GM23338 (cell line): ENCODE results near the gene ITPR2. TPM values are rescaled to one million over a fixed set of nuclear protein-coding genes. Genes with fewer than 3 reads are reported as not detected.
A peak's percentile ranks its signal among the peaks of the same experiment; 100 is the strongest.

Experiments used
- ATAC-seq: fragments of 200-7000 bp; cut with Tn5 transposase; 3 replicates; pipeline ENCODE4 v1.9.1; 2020
- DNase-seq: peaks from one replicate; pipeline ENCODE4 v3.0.0-alpha.2; 2015; ENCODE audit warnings: low spot score
- H2AFZ ChIP-seq: fragments of 200-600 bp; sonication (generic); 2 replicates; pipeline ENCODE4 v1.8.0; 2016; ENCODE audit warnings: antibody characterized with exemption, mild to moderate bottlenecking, moderate library complexity
- H3F3A ChIP-seq: fragments of 200-600 bp; sonication (generic); replicated peaks from 2 replicates; pipeline ENCODE4 v1.8.0; 2017; ENCODE audit warnings: antibody characterized with exemption, mixed run types, low read depth
- H3K27ac ChIP-seq: fragments of 200-600 bp; sonication (generic); 2 replicates; pipeline ENCODE4 v1.6.1; 2016; ENCODE audit warnings: low read depth
- H3K27me3 ChIP-seq: fragments of 200-600 bp; sonication (generic); 2 replicates; pipeline ENCODE4 v1.8.0; 2016; ENCODE audit warnings: mild to moderate bottlenecking, mixed run types, moderate library complexity; ENCODE audit not compliant: insufficient read depth
- H3K36me3 ChIP-seq: fragments of 200-600 bp; sonication (generic); 2 replicates; pipeline ENCODE4 v1.8.0; 2016; ENCODE audit warnings: mild to moderate bottlenecking; ENCODE audit not compliant: insufficient read depth
- H3K4me1 ChIP-seq: fragments of 200-600 bp; sonication (generic); 2 replicates; pipeline ENCODE4 v1.8.0; 2016; ENCODE audit warnings: mild to moderate bottlenecking, moderate library complexity; ENCODE audit not compliant: insufficient read depth
- H3K4me2 ChIP-seq: fragments of 200-600 bp; sonication (generic); 2 replicates; pipeline ENCODE4 v1.7.1; 2017; ENCODE audit warnings: mixed run types
- H3K4me3 ChIP-seq: fragments of 200-600 bp; sonication (generic); 2 replicates; pipeline ENCODE4 v1.6.1; 2016; ENCODE audit warnings: mixed run types
- H3K79me2 ChIP-seq: fragments of 200-600 bp; sonication (generic); replicated peaks from 2 replicates; pipeline ENCODE4 v1.8.0; 2017; ENCODE audit warnings: mild to moderate bottlenecking; ENCODE audit not compliant: insufficient read depth
- H3K9me2 ChIP-seq: fragments of 200-600 bp; sonication (generic); 2 replicates; pipeline ENCODE4 v1.8.0; 2017; ENCODE audit not compliant: insufficient read depth
- H4K20me1 ChIP-seq: fragments of 200-600 bp; sonication (generic); replicated peaks from 2 replicates; pipeline ENCODE4 v1.8.0; 2017; ENCODE audit warnings: mild to moderate bottlenecking; ENCODE audit not compliant: insufficient read depth
- H3K27ac Mint-ChIP-seq: 2 replicates; pipeline ENCODE4 v1.8.0; 2020; ENCODE audit warnings: inconsistent platforms, mild to moderate bottlenecking, moderate library complexity, mixed read lengths
- H3K27me3 Mint-ChIP-seq: 3 replicates; pipeline ENCODE4 v1.8.0; 2022; ENCODE audit warnings: low read depth, mild to moderate bottlenecking, moderate library complexity, mixed read lengths, inconsistent platforms; ENCODE audit not compliant: insufficient read depth, poor library complexity
- H3K36me3 Mint-ChIP-seq: 3 replicates; pipeline ENCODE4 v1.8.0; 2021; ENCODE audit warnings: low read depth, mild to moderate bottlenecking, inconsistent platforms, moderate library complexity, mixed read lengths
- H3K4me1 Mint-ChIP-seq: 3 replicates; pipeline ENCODE4 v1.8.0; 2020; ENCODE audit warnings: mild to moderate bottlenecking, inconsistent platforms, mixed read lengths
- H3K4me3 Mint-ChIP-seq: 3 replicates; pipeline ENCODE4 v1.8.0; 2021; ENCODE audit warnings: moderate library complexity, mild to moderate bottlenecking, inconsistent platforms, mixed read lengths
- H3K9me3 Mint-ChIP-seq: 3 replicates; pipeline ENCODE4 v1.8.0; 2020; ENCODE audit warnings: moderate library complexity, mild to moderate bottlenecking, inconsistent platforms, mixed read lengths
- CREB1 ChIP-seq: fragments of 250-450 bp; sonication (Bioruptor Pico); IDR thresholded peaks from 2 replicates; pipeline ENCODE4 v1.5.0; 2020; ENCODE audit warnings: low read depth, mild to moderate bottlenecking, moderate library complexity
- EZH2 ChIP-seq: fragments of 200-600 bp; sonication (generic); IDR thresholded peaks from one replicate; pipeline ENCODE4 v1.8.0; 2017; ENCODE audit warnings: antibody characterized with exemption, mild to moderate bottlenecking, low read depth; ENCODE audit not compliant: unreplicated experiment
- EZH2phosphoT487 ChIP-seq: fragments of 200-600 bp; sonication (generic); IDR thresholded peaks from one replicate; pipeline ENCODE4 v1.8.1; 2018; ENCODE audit warnings: antibody characterized with exemption; ENCODE audit not compliant: unreplicated experiment
- NANOG ChIP-seq: IDR thresholded peaks from 2 replicates; pipeline ENCODE4 v1.6.1; 2016; ENCODE audit warnings: antibody characterized with exemption, borderline replicate concordance
- POLR2AphosphoS5 ChIP-seq: IDR thresholded peaks from 2 replicates; pipeline ENCODE4 v1.6.1; 2016; ENCODE audit warnings: antibody characterized with exemption, low read depth
- ZNF331 ChIP-seq: fragments of 250-450 bp; sonication (Bioruptor Pico); IDR thresholded peaks from 2 replicates; pipeline ENCODE4 v1.5.0; 2020; ENCODE audit warnings: low read depth, mild to moderate bottlenecking, moderate library complexity
- polyA plus RNA-seq: library from polyadenylated mRNA; unstranded; fragments of >200 nt; fragmentation: Nextera tagmentation; extraction: Ambion mirVana; gene quantifications from 2 replicates; pipeline ENCODE4 v1.2.1, GENCODE V29; 2016
- total RNA-seq: library from RNA; depleted of rRNA; stranded (reverse); fragments of >200 nt; shearing (Covaris generic); gene quantifications from 2 replicates; pipeline ENCODE4 v1.2.3, GENCODE V29; 2014
- TF ChIP-seq, protein P1 (sequence below), 2 experiments: fragments of 200-600 bp in 1 of 2; sonication (generic) in 1 of 2; conservative IDR thresholded peaks; 2 replicates each; pipeline versions ENCODE4 v1.5.1 to v1.6.1; 2016 to 2017; ENCODE audit warnings: antibody characterized with exemption in 2 of 2, low read depth in 2 of 2, mild to moderate bottlenecking in 2 of 2, moderate library complexity in 1 of 2
- TF ChIP-seq, protein P2 (sequence below): IDR thresholded peaks from one replicate; pipeline ENCODE4 v1.6.1; 2018; ENCODE audit warnings: antibody characterized with exemption; ENCODE audit not compliant: unreplicated experiment

ITPR2 gene
- total and polyA plus RNA-seq, 2 experiments from 2014 or later = 44.5 to 65.2 TPM

DNA sequence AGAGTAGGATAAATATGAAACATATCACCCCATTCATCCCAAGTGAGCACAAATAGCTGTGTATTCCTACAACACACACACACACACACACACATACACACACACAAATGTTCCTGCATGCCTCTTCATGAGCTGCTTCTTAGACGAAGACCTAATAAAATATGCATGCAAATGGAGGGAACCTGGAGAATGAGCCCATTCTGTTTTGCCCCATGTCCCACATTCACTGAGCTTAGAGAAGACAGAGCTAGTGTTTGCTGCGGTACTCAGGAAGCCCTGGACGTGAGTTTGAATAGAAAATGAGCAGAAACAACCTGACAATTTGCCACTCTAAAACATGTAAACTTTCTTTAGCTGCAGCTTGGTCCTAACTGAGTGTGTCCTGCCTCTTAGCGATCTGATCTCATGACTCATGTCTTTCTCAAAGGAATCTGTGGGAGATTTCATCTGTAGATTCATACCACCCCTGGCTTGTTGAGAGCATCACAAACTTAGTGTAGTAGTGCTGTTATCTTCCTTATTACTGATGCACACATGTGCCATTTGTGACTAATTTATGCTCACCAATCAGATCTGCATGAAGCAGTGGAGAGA, 86.8 kb downstream of the ITPR2 start:
- Histone ChIP-seq H3K36me3 (no peaks in the 10 kb centered on the region), H3F3A (no peaks in the 10 kb centered on the region), H3K4me2 (no peak overlapping the region; the same call in 1 of the 2 replicates), H2AFZ (no peak overlapping the region), H3K4me3 (no peak overlapping the region), H3K27ac (no peak overlapping the region), H3K79me2 (peaks cover 42% of the 10 kb centered on the region), H3K9me2 (0 out of 2 replicates have a peak, but pooled peaks cover 6% of the 10 kb centered on the region), H3K27me3 (no peaks in the 10 kb centered on the region), H4K20me1 (no peaks in the 10 kb centered on the region), H3K4me1 (peaks cover 44% of the 10 kb centered on the region)
- peak overlapping the region; percentile 46; the same call in 1 of the 2 replicates for H3K27ac Mint-ChIP-seq
- peaks cover 38% of the 10 kb centered on the region for H3K4me1 Mint-ChIP-seq
- no peak for ATAC-seq
- TF ChIP-seq EZH2phosphoT487 (no peak), NANOG (no peak), CREB1 (no peak), POLR2AphosphoS5 (no peak), ZNF331 (CRISPR knock-in tag) (no peak)
- TF ChIP-seq, protein P1, sequence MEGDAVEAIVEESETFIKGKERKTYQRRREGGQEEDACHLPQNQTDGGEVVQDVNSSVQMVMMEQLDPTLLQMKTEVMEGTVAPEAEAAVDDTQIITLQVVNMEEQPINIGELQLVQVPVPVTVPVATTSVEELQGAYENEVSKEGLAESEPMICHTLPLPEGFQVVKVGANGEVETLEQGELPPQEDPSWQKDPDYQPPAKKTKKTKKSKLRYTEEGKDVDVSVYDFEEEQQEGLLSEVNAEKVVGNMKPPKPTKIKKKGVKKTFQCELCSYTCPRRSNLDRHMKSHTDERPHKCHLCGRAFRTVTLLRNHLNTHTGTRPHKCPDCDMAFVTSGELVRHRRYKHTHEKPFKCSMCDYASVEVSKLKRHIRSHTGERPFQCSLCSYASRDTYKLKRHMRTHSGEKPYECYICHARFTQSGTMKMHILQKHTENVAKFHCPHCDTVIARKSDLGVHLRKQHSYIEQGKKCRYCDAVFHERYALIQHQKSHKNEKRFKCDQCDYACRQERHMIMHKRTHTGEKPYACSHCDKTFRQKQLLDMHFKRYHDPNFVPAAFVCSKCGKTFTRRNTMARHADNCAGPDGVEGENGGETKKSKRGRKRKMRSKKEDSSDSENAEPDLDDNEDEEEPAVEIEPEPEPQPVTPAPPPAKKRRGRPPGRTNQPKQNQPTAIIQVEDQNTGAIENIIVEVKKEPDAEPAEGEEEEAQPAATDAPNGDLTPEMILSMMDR (conservative IDR thresholded peaks at IDR 0.05; ENCODE audit: low read depth in 2 of 2) = no peak
- TF ChIP-seq, protein P2, sequence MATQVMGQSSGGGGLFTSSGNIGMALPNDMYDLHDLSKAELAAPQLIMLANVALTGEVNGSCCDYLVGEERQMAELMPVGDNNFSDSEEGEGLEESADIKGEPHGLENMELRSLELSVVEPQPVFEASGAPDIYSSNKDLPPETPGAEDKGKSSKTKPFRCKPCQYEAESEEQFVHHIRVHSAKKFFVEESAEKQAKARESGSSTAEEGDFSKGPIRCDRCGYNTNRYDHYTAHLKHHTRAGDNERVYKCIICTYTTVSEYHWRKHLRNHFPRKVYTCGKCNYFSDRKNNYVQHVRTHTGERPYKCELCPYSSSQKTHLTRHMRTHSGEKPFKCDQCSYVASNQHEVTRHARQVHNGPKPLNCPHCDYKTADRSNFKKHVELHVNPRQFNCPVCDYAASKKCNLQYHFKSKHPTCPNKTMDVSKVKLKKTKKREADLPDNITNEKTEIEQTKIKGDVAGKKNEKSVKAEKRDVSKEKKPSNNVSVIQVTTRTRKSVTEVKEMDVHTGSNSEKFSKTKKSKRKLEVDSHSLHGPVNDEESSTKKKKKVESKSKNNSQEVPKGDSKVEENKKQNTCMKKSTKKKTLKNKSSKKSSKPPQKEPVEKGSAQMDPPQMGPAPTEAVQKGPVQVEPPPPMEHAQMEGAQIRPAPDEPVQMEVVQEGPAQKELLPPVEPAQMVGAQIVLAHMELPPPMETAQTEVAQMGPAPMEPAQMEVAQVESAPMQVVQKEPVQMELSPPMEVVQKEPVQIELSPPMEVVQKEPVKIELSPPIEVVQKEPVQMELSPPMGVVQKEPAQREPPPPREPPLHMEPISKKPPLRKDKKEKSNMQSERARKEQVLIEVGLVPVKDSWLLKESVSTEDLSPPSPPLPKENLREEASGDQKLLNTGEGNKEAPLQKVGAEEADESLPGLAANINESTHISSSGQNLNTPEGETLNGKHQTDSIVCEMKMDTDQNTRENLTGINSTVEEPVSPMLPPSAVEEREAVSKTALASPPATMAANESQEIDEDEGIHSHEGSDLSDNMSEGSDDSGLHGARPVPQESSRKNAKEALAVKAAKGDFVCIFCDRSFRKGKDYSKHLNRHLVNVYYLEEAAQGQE = no peak
- H3K36me3 Mint-ChIP-seq = peaks cover 9% of the 10 kb centered on the region; the same call in 2 of the 3 replicates
- H3K9me3 Mint-ChIP-seq = no peaks in the 10 kb centered on the region
- no peak overlapping the region for H3K4me3 Mint-ChIP-seq
- H3K27me3 Mint-ChIP-seq = peaks cover 4% of the 10 kb centered on the region
- no peak for DNase-seq

DNA sequence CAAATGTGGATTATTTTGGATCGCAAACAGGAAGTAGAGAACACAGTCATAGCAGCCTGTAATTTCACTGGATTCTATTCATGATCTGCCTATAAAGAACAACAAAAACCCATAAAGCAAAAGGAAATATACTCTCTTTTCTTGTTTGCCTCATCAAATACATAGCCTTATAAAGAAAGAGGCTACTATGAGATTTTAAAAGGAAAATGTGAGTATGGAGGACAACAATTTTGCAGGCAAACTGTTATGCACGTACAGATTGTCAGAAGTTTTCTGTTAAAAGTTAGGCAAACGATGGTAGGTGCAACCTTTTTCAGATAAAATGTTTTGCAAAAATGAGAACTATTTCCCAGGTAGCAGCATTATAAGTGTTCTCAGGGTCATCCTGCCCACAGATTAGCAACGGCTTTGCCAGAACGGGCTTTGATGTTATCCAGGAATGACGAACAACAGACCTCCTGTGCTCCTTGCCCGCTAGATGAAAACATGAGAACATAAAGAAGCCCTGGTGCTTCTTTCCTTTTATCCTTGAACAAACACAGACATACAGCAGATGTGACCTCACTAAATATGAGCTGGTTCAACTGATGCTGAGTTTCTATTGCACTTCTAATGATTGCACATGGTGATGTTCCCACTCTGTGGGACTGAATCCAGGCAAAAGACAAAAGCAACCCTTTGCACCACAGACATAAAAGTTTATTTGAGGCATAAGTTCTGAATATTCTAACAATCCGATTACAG, 88.1 kb downstream of the ITPR2 start:
- peaks cover 42% of the 10 kb centered on the region for H3K4me1 Mint-ChIP-seq
- no peak for TF ChIP-seq ZNF331 (CRISPR knock-in tag)
- TF ChIP-seq, protein P1 (conservative IDR thresholded peaks at IDR 0.05; ENCODE audit: low read depth in 2 of 2) = no peak
- TF ChIP-seq EZH2 = no peak
- TF ChIP-seq EZH2phosphoT487 = no peak

More for the DNA sequence above, 88.1 kb downstream of the ITPR2 start:
- H3K4me2 ChIP-seq = no peak overlapping the region
- H3F3A ChIP-seq = no peaks in the 10 kb centered on the region
- H4K20me1 ChIP-seq = no peaks in the 10 kb centered on the region
- H3K79me2 ChIP-seq = peaks cover 49% of the 10 kb centered on the region
- H3K4me3 ChIP-seq = no peak overlapping the region
- H3K36me3 ChIP-seq = no peaks in the 10 kb centered on the region
- ATAC-seq (no peak), DNase-seq (no peak)
- Mint-ChIP-seq H3K9me3 (no peaks in the 10 kb centered on the region), H3K27me3 (peaks cover 2% of the 10 kb centered on the region), H3K4me3 (no peak overlapping the region), H3K27ac (no peak overlapping the region), H3K36me3 (peaks cover 9% of the 10 kb centered on the region)
- no peak overlapping the region for H2AFZ ChIP-seq
- H3K4me1 ChIP-seq = peaks cover 48% of the 10 kb centered on the region
- H3K27me3 ChIP-seq = no peaks in the 10 kb centered on the region
- H3K27ac ChIP-seq = no peak overlapping the region
- H3K9me2 ChIP-seq = no peaks in the 10 kb centered on the region
